GDM1 (cell line): ENCODE results near the gene FOXO1.
"Not testable (repeated sequence)": the region's sequence is repeated elsewhere in the genome, so short reads cannot be mapped to it uniquely, and the experiment has no call there.

Source experiments
- DNase-seq: peaks from one replicate; lab custom pipeline; 2025; lab: John Stamatoyannopoulos, UW

Gene FOXO1

DNA sequence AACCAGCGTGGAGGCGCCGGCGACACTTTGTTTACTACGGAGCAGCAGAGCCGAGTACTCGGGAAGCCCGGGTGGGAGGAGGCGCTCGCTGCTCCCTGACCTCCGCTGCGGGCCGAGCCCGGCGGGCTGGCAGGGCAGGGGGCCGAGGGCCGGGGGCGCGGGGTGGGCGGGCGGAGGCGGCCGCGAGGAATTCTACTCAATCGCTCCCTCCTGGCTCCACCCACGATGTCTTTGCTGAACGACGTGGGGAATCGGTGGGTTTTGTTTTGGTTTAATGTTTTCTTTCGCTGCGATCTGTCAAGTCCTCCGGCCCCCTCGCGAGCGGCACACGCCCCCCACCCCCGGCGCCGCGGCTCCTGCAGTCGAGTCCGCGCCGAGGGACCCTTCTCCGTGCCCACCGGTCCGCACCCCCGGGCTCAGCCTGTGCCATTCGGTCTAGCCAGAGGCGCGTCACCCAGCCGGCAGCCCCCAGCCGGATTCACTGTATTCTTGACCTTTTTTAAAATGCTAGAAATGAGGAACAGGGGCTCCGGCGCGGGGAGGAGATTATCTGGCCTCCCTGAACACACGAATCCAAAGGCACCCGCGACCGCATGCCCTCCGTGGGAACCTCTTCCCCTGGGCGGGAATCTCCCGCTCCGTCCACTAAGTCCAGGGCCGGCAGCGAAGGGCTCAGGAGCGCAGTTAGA lies 636 bp upstream of the FOXO1 start:
- peak; percentile 68 for DNase-seq

DNA sequence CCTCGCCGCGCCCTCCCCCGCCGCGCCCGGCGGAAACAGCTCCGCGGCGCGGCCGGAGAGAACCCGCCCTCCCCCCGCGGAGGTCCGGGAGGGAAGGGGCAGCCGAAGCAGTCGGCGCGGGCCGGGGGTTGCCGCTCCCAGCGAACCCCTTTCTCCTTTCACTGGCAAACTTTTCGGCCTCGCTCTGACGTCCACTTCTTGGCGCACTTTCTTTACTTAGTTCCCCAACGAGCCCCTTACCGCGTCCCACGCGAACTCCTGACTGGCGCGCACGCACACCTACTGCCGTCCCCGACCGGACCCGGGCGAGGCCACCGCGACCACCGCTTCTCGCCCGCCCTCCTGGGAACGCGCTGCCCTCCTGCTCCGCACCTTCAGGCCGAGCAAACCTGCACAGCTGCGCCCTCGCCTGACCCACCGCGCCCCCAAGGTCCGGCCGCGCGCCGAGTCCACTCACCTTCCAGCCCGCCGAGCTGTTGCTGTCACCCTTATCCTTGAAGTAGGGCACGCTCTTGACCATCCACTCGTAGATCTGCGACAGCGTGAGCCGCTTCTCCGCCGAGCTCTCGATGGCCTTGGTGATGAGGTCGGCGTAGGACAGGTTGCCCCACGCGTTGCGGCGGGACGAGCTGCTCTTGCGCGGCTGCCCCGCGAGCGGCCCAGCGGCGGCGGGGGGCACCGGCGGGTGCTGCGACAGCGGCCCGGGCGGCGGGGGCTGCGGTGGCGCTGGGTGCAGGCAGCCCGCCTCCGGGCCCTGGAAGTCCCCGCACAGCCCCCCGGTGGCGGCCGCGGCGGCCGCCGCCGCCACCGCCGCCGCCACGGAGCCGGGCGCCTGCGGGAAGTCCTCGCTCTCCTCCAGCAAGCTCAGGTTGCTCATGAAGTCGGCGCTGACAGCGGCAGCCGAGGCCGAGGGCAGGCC lies 1.1 kb downstream of the FOXO1 start:
- DNase-seq = peak; percentile 53

DNA sequence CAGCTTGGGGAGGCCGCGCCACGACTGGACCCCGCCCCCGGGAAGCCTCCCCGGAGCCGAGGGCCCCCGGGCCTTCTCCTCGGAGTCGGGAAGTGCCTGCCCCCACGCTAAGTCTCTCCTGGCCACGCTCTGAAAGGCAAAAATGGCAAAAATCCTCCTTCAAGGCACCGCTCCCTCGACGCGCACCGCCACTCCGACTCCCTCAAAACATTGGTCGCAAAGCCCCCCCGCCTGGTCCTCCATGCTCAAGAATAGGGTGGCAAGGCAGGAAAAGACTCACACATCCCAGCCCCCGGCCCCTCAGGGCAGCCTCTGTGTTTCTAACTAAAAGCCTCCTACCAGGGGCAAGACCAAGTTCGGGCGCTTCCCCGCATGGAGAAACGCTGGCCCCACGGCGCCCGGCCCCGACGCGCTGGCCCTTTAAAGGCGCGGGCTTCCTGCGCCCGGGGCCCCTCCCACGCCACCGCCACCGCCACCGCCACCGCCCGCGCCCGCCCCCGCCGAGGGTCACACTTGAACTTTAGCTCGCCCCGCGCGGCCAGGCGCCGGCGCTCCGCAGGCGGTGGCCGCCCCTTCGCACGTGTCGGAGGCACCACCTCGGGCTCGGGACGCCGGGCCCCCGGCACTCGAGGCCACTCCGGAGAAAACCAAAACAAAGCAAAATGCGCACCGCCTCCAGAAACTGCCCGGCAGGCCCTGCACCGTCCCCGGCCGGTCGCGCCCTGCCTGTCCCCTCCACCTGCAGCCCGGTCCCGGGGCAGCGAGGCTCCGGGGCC lies 1.9 kb downstream of the FOXO1 start:
- DNase-seq = no peak

DNA sequence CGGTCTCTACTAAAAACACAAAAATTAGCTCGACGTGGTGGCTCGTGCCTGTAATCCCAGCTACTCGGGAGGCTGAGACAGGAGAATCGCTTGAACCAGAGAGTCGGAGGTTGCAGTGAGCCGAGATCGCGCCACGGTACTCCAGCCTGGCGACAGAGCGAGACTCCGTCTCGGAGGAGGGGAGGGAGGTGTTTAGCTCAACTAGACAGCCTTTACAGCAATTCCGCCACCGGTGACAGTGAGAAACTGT lies 2.4 kb downstream of the FOXO1 start:
- not testable (repeated sequence) for DNase-seq

DNA sequence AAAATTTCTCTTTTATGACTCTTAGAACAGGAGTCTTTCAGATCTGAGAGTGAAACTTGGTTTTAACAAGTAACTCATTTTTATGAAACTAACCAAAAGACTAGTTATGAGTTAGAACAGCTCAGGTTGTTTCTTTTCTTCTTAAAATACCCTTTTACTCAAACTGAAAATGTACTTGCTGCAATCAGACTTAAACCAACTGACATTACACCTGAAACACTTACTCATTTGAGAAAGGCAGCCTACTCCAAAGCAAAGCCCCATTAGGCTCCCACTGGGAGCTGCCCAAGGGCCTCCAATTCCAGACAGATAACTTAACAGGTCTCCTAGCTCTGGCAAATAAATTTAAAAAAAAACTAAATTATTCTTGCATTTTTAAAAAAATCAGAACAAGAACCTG lies 3.6 kb downstream of the FOXO1 start:
- no peak for DNase-seq

DNA sequence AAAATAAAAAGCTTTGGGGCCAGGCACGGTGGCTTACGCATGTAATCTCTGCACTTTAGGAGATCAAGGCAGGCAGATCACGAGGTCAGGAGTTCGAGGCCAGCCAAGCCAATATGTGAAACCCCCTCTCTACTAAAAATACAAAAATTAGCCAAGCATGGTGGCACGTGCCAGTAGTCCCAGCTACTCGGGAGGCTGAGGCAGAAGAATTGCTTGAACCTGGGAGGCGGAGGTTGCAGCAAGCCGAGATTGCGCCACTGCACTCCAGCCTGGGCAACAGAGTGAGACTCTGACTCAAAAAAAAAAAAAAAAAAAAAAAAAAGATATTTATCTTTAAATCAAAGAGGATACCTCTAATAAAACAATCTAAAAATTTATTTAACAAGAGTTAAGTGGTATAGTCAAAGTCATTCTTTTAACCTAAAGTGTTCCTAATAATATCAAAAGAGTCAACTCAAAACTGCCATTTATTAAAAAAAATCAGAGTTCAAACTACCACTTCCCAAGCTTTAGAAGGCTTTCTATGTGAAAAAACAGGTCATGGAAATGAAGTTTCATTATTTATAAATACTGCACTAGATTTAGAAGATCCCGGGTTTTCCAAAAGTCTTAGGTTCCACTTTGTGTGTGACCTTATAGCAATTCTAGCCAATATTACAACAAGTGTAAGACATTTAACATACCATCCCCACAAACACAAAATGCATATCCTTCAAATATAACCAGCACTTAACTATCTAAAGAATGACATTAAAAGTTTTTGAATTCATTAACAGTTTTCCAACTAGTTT lies 4.4 kb downstream of the FOXO1 start:
- no peak for DNase-seq

DNA sequence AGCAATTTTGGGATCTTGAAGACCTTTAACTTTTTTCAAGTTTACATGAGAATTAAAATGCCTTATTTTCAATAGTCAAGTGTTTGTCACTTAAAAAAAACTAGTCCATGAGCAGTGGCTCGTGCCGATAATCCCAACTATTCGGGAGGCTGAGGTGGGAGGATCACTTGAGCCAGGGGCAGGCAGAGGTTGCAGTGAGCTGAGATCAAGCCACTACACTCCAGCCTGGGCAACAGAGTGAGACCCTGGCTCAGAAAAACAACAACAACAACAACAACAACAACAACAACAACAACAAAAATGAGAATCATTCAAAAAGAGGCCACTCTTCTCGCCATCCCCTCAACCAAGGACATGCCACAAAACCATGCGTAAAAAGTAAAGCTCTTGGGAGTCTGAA lies 5.7 kb downstream of the FOXO1 start:
- no peak for DNase-seq

DNA sequence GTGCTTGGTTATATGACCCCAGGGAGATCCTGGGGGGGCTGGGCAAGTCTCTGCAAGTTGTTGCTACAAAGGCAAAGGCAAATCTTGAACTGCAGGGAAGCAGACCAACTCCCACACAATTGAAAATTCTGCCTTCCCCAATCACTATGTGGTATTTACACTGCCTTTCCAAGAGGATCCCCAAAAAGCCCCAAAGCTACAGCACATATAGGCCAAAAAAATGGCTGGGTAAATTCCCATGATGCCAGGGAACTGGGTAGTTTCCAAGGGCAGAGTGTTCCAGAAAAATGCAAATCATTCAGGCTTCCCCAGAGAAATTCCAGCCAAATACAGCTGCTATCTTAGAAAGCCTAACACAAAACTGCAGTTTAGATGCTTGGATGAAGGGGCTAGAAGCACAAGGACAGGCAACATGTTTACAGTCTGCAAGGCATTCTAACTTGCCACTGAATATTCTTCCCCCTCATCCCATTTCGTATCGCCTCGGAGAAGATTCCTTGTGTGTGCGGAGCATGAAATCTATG lies 6.2 kb downstream of the FOXO1 start:
- no peak for DNase-seq

DNA sequence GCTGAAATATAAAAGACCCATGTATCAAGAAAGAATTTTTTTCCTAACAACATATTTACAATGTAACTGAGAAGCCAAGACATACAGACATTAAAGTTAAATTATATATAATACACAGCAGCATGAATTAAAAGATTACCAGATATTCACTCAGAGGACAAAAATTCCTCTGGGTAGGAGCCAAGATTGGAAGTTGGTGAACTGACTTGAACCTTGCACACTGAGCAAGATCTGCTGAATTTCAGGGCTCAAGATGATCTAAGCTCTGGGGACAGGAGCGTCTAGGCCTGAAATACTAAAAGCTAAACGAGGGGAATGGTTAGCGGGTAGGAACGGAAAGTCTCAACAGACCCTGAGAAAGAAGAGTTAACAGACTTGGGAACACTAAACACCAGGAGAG lies 8.5 kb downstream of the FOXO1 start:
- DNase-seq = no peak

DNA sequence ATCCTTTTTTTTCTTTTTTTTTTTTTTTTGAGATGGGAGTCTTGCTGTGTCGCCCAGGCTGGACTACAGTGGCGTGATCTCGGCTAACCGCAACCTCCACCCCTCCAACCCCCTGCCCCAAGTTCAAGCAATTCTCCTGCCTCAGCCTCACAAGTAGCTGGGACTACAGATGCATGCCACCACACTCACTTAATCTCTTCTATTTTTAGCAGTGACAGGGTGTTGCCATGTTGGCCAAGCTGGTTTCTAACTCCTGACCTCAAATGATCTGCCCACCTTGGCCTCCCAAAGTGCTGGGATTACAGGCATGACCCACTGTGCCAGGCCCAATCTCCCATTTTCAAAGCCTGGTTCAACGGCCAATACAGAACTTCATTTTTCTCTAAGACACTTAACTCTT lies 9.1 kb downstream of the FOXO1 start:
- DNase-seq = no peak

DNA sequence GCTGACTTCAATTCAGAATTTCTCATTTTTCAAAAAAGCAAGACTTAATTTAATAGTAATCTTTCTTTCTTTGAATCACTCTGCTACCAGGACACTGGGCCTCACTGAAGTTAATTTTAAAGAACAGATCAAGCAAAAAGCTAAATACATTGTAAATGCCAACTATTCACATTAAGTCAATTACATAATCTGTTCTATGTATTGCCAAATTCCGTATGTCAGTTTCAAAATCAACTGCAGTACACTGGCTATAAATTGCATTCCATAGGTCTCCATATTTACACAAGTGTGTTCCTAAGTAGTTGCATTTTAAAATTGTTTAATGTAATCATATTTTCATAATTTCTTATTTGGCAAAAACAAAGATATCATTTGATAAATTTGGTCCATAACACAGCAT lies 10.1 kb downstream of the FOXO1 start:
- no peak for DNase-seq

DNA sequence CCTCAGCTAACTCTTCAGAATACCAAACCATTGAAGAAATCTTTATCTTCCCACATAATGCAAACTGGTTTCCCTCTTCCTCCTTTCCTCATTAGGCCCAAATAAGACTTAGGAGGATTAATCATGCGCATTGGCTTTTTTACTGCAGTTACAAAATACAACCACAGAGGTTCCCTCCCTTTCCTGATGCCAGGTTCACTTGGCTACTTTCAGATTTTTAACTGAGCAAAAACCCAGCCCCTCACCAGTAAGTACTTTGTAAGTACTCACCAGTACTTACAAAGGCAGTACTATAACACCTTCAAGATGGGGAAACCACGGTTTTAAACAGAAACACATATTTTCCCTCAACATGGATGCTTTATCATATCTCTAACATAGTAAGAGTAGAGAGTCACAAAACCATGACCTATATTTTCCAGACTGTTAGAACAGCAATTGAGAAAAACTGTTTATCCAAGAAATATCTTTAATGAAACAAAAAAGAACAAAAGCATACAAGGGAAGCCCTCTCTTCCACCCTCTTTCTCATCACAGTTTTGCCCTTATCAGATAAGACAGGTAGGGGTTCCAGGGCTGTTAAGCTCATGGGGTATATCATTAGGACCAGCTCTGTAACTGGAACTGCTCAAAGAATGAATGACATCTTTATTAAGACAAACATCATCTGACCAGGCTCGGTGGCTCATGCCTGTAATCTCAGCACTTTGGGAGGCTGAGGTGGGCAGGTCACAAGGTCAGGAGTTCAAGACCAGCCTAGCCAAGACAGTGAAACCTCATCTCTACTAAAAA lies 12.7 kb downstream of the FOXO1 start:
- no peak for DNase-seq

DNA sequence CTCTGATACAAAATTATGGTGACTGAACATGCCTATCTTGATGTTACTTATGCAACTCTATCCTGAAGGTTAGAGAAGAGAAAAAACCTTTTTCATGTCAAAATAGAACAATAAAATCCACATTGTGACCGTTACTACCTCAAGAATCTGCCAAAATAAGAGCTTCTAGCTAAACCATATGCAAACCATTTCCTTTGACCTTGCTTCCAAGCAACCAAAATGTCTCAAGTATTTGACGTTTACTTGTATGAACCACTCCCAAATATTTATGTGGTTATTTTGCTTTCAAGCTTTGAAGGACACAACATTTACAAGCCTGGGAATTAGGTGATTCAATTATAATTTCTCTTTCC lies 13.9 kb downstream of the FOXO1 start:
- no peak for DNase-seq

DNA sequence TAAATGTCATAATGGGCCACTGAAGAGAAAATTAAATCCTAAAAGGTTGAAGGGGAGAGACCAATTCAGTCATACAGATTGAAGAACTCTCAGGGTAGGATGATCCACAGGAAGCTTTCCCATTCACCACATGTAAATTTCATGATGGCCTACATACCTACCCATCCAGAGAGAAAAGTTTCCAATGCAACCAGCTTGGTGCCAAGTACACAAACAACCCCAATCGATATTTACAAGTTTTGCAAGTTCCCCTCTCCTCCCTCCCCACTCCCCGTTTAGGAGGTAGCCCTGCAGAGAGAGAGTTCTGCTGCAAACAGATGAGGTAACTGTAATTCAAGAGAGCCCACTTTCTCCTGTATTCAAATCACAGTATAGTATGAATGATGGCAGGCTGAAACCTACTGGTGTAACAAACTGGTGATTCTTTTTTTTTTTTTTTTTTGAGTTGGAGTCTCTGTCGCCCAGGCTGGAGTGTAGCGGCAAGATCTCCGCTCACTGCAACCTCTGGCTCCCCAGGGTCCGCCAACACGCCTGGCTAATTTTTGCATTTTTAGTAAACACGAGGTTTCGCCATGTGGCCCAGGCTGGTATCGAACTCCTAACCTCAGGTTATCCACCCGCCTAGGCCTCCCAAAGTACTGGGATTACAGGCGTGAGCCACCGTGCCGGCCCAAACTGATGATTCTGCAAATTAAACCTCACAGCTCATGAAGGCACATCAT lies 14.4 kb downstream of the FOXO1 start:
- DNase-seq = no peak

DNA sequence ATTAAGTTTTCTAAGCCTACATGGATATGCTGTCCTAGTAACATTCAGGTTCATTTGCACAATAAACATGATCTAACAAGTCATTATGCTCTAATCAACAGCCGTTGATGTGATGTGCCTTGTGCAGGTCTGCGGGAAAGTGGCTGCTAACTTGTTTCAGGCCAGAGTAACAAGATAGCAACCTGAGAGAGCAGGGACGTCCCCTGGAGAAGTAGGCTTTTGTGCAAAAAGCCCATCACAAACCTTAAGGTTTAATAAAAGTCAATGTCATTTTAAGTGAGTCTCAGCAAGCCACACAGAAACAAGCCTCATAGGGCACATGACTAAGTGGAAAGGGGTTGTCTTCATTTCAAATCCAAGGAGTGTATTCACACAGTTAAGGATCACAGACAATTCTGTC lies 17.6 kb downstream of the FOXO1 start:
- DNase-seq = no peak

DNA sequence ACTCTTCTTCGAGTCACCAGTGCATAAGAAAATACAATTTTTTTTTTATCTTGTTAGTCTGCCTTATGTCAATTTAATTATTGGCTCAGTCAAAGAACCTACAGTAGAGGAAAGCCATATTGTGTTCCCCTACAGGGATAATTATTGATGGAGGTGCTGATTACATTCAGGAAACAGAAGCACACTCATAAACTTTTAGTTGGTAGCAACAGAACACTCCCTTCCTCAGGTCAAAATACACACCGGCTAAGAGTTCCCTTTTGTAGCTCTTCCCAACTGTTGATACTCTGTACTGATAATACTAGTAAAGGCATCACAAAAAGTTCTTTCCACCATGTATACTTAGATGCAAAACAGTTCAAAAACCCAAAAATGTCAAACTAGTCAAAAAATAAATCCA lies 18.4 kb downstream of the FOXO1 start:
- DNase-seq = no peak

DNA sequence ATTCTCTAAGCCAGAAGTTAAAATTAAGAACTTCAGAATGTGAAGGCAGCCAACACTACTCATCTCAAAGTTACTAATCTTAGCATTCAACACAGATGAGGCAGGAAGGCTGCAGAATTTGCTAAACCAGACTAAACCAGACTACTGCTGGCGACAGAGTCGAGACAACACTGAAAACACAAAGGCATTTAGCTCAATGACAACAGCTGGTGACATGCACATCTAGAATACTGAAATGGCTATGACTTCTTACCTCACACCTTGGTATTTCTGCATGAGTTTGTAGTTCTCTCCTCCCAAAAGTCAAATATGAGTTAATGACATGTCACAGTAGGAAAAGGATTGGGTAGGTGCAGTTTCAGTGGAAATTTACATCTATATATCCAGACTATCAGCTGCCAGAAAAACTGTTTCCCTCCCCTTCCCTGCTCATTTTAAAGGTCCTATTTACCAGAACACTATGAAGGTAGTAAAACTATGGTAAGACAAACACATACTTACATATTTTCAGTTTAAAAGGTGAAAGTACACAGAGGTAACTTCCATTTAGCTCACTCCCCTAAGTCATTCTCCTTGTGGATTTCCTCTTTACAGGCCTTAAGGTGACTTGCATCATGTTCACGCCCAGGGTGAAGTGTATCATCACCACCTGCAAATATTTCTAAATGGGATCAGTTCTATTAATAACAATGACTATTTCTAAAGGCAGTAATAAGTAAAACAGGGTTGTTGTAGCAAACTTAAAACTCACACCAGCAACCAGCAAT lies 21.4 kb downstream of the FOXO1 start:
- no peak for DNase-seq

DNA sequence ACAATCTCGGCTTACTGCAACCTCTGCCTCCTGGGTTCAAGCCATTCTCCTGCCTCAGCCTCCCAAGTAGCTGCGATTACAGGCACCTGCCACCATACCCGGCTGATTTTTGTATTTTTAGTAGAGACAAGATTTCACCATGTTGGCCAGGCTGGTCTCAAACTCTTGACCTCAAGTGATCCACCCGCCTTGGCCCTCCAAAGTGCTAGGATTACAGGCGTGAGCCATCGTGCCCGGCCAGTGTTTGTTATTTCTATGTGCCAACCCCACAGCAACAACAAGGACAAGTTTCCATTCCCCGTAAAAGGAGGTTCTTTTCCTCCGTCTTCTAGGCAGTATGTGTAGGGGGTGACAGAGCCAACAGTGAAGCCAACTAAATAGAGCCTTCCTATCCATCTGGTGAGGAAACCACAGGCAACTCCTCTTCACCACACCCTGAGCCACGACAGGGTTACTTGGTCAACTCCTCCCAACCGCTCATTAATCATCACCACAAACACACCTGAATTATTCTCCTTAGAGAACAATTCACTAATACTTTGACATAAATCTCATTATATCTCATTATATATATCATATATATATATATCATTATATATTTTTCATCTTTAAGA lies 25.5 kb downstream of the FOXO1 start:
- DNase-seq = peak; percentile 70

DNA sequence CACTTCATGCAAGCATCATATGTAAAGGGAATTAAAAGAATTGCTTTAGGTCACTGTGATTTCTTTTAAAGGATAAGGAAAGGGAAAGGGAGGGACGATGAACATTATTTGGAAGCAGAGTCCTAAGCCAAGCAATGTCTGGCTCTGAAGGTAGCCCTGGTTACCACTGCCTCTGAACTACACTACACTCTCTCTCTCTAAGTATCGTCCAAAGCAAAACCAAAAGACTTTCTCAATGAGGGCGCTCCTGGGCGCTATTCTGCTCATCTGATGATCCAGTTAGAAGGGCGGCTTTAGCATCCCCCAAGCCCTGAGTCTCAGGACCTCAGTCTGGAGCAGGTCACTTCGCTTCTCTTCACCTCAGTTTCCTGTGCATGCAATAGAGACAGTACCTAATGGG lies 26.2 kb downstream of the FOXO1 start:
- no peak for DNase-seq
